Measurements from ENCODE around the gene DYSF.

GRCh38 chr2:71426721-71427120 is 26.6 kb upstream of the DYSF start:
- TF ChIP-seq CTCF (IDR thresholded peaks at IDR 0.05), result no peak
- TF ChIP-seq ZFX (IDR thresholded peaks at IDR 0.05; ENCODE audit: borderline replicate concordance), result no peak

Data from 22Rv1 (cell line).